Sigmoid colon (tissue), 7 donors: ENCODE data around the gene ARHGEF1. TPM values are rescaled to one million over a fixed set of nuclear protein-coding genes. Genes with fewer than 3 reads are reported as not detected.

Experiments
- DNase-seq: peaks from one replicate; pipeline ENCODE4 v3.0.0-alpha.2; 2019
- H3K27ac ChIP-seq, 4 donors: fragments of 200-600 bp; sonication (generic); one replicate each; pipeline ENCODE4 v1.5.1; 2016 to 2019; ENCODE audit warnings: mild to moderate bottlenecking in 1 of 4
- H3K27me3 ChIP-seq, 3 donors: fragments of 200-600 bp; sonication (generic); one replicate each; pipeline ENCODE4 v1.5.1; 2019; ENCODE audit warnings: mild to moderate bottlenecking in 1 of 3
- H3K36me3 ChIP-seq, 4 donors: fragments of 200-600 bp; sonication (generic); one replicate each; pipeline ENCODE4 v1.5.1; 2016 to 2019
- H3K4me1 ChIP-seq, 4 donors: fragments of 200-600 bp; sonication (generic); one replicate each; pipeline ENCODE4 v1.5.1; 2017 to 2019
- H3K4me3 ChIP-seq, 4 donors: fragments of 200-600 bp; sonication (generic); one replicate each; pipeline ENCODE4 v1.5.1; 2017 to 2019; ENCODE audit warnings: mild to moderate bottlenecking in 2 of 4, moderate library complexity in 1 of 4
- H3K9me3 ChIP-seq, 4 donors: fragments of 200-600 bp in 3 of 4; sonication (generic) in 3 of 4; one replicate each; pipeline versions ENCODE4 v1.5.1 to v1.6.1; 2013 to 2019
- CTCF ChIP-seq, 4 experiments: fragments of 450-650 bp in 3 of 4; fragments of 200-600 bp in 1 of 4; IDR thresholded peaks; one replicate each; pipeline ENCODE4 v1.5.1; 2016 to 2019; ENCODE audit warnings: antibody characterized with exemption in 4 of 4, mild to moderate bottlenecking in 3 of 4, moderate library complexity in 2 of 4
- EP300 ChIP-seq, 4 donors: sonication (generic); formaldehyde crosslinking; IDR thresholded peaks; one replicate each; pipeline ENCODE4 v1.6.1; 2017; ENCODE audit warnings: antibody characterized with exemption in 4 of 4
- POLR2A ChIP-seq, 2 donors: fragments of 450-650 bp; IDR thresholded peaks; one replicate each; pipeline ENCODE4 v1.6.1; 2016; ENCODE audit warnings: antibody characterized with exemption in 2 of 2, mild to moderate bottlenecking in 2 of 2, moderate library complexity in 2 of 2
- POLR2AphosphoS5 ChIP-seq, 4 donors: sonication (generic); formaldehyde crosslinking; IDR thresholded peaks; one replicate each; pipeline ENCODE4 v1.6.1; 2017; ENCODE audit warnings: antibody characterized with exemption in 4 of 4
- WGBS, 2 donors: extraction: QIAGEN DNeasy Blood & Tissue Kit; methylation state at CpG; one replicate each; pipeline ENCODE4 v1.1.7; 2013; 5-methylcytosine and 5-hydroxymethylcytosine counted together
- intact Hi-C: fragments of 100-400 bp; cut with DNase I; formaldehyde crosslinking; loops from one replicate; pipeline ENCODE4 v1.15.1; 2023
- polyA plus RNA-seq, 3 donors: library from polyadenylated mRNA; stranded (reverse); fragments of 200-250 nt; gene quantifications; one replicate each; pipeline ENCODE4 v1.2.3, GENCODE V29; 2013
- total RNA-seq, 4 donors: library from RNA; depleted of rRNA; stranded (reverse); fragments of >200 nt; gene quantifications; one replicate each; pipeline ENCODE4 v1.1.0, GENCODE V29; 2016
- donor health status: healthy with polysubstance abuse.
- donor health status: Bipolar disorder and iron deficiency.
- donor health status: healthy.

Gene ARHGEF1
- total and polyA plus RNA-seq, 7 donors = 30.5 to 151 (median 36.7) TPM

GRCh38 chr19:41861116-41861768 lies 21.7 kb upstream of the ARHGEF1 start:
- intact Hi-C loops = loop anchor here (2.0 kb wide), 1 partner anchor 98 kb away; the partner anchor contains the start of gene RABAC1
- no peaks in the 10 kb centered on the region for H3K27me3 ChIP-seq
- H3K27ac ChIP-seq = peak overlapping the region; percentile 88 to 97 (median 94)
- 14 to 31% methylated on average over 9 of the region's 9 CpGs for whole genome bisulfite sequencing, 2 donors
- TF ChIP-seq EP300 (IDR thresholded peaks at IDR 0.05) = no peak
- no peak for TF ChIP-seq POLR2A (IDR thresholded peaks at IDR 0.05)
- no peak for TF ChIP-seq POLR2AphosphoS5 (IDR thresholded peaks at IDR 0.05)
- TF ChIP-seq CTCF (IDR thresholded peaks at IDR 0.05) = no peak
- peaks cover 0 to 39% (median 33%) of the 10 kb centered on the region in 4 donors for H3K4me1 ChIP-seq
- H3K9me3 ChIP-seq = no peaks in the 10 kb centered on the region
- peak overlapping the region; percentile 84 to 98 (median 89) for H3K4me3 ChIP-seq
- DNase-seq = no peak
- H3K36me3 ChIP-seq = peaks cover 9 to 48% (median 29%) of the 10 kb centered on the region in 4 donors

- no peak for TF ChIP-seq EP300 (IDR thresholded peaks at IDR 0.05)
- no peak for TF ChIP-seq POLR2AphosphoS5 (IDR thresholded peaks at IDR 0.05)
- no peak for TF ChIP-seq POLR2A (IDR thresholded peaks at IDR 0.05)
- no peak for TF ChIP-seq CTCF (IDR thresholded peaks at IDR 0.05)
- no peak overlapping the region for H3K27ac ChIP-seq
- intact Hi-C loops = loop anchor here (2.0 kb wide), 1 partner anchor 97 kb away; the partner anchor contains the start of gene RABAC1
- peaks cover 15 to 54% (median 32%) of the 10 kb centered on the region in 4 donors for H3K36me3 ChIP-seq
- H3K4me3 ChIP-seq = peak overlapping the region in 1 of 4 donors; percentile 84
- DNase-seq = no peak
- H3K9me3 ChIP-seq = no peaks in the 10 kb centered on the region
- no peaks in the 10 kb centered on the region for H3K27me3 ChIP-seq
- peaks cover 0 to 40% (median 36%) of the 10 kb centered on the region in 4 donors for H3K4me1 ChIP-seq
- 60 to 80% methylated on average over 9 of the region's 9 CpGs for WGBS, 2 donors
These were observed 21.1 kb upstream of the ARHGEF1 start for GRCh38 chr19:41861846-41862245.

GRCh38 chr19:41862445-41862986 lies 20.5 kb upstream of the ARHGEF1 start:
- no peak for TF ChIP-seq POLR2A (IDR thresholded peaks at IDR 0.05)
- Histone ChIP-seq H3K4me1 (peaks cover 0 to 40% (median 36%) of the 10 kb centered on the region in 4 donors), H3K4me3 (no peak overlapping the region), H3K27me3 (no peaks in the 10 kb centered on the region), H3K9me3 (no peaks in the 10 kb centered on the region), H3K36me3 (peaks cover 17 to 60% (median 35%) of the 10 kb centered on the region in 4 donors), H3K27ac (no peak overlapping the region)
- no peak for DNase-seq
- intact Hi-C loops = no loop called here
- 54 to 67% methylated on average over 2 of the region's 2 CpGs for WGBS, 2 donors

GRCh38 chr19:41863209-41863931 lies 19.6 kb upstream of the ARHGEF1 start:
- no peak overlapping the region for H3K4me3 ChIP-seq

More at GRCh38 chr19:41863209-41863931, 19.6 kb upstream of the ARHGEF1 start:
- Histone ChIP-seq H3K4me1 (peaks cover 0 to 40% (median 36%) of the 10 kb centered on the region in 4 donors), H3K36me3 (peaks cover 17 to 68% (median 35%) of the 10 kb centered on the region in 4 donors), H3K27ac (no peak overlapping the region), H3K9me3 (no peaks in the 10 kb centered on the region), H3K27me3 (no peaks in the 10 kb centered on the region)
- TF ChIP-seq EP300 (IDR thresholded peaks at IDR 0.05) (no peak), POLR2AphosphoS5 (IDR thresholded peaks at IDR 0.05) (no peak), POLR2A (IDR thresholded peaks at IDR 0.05) (no peak), CTCF (IDR thresholded peaks at IDR 0.05) (no peak)
- no peak for DNase-seq
- 79 to 84% methylated on average over 11 of the region's 11 CpGs for WGBS, 2 donors
- intact Hi-C loops = no loop called here
